NCI-H748 (cell line): Measurements from ENCODE around the gene ASPHD2.
"Not testable (repeated sequence)": the region's sequence is repeated elsewhere in the genome, so short reads cannot be mapped to it uniquely, and the experiment has no call there.

Experiments
- DNase-seq: peaks from one replicate; lab custom pipeline; 2025; ENCODE audit not compliant: unreplicated experiment; lab: John Stamatoyannopoulos, UW

The ASPHD2 gene

DNA sequence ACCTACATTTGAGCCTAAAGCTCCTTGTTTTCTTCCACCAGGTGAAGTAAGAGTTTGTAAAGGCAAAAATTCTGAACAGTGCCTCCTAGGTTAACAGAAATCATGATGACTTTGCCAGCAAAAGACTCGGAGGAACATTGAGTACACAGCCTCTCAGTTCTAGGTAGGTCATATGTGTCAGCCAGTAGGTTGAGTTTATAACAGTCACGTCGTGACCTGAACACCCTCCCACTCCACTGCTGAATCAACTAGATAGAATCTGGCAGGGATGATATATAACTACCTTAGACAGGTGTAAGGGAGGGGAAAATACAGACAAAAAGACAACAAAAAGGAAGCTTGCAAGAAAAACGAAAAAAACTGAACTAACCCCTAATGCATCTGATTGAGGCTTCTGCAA is 12.8 kb upstream of the ASPHD2 start:
- DNase-seq: no peak

DNA sequence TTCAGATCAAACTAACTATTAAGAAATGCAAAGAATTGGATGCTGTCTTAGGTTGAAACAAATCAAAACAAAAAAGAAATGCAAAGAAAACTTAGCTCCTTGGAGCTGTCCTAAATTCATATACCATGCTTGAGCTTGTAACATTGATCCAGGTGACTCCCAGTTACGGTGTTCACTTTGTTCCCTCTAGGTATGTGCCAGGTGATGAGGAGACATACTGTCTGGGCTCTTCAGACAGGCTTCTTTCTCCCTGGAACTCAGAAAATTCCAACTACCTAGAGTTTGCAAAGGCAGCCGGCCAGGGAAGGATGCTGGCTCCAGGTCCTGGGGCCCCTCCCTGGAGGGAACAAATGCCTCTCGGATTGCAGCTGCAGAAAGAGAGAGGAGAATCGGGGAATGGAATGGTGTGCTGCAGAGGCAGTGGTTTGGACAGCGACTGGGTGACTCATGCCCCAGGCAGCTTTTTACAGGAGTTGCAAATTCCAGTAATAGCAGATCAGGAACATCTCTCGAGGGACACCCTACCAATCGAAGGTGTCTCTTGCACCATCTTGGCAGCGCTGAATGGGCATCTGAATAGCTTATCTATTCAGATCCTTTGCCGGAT is 12.3 kb upstream of the ASPHD2 start:
- no peak for DNase-seq

DNA sequence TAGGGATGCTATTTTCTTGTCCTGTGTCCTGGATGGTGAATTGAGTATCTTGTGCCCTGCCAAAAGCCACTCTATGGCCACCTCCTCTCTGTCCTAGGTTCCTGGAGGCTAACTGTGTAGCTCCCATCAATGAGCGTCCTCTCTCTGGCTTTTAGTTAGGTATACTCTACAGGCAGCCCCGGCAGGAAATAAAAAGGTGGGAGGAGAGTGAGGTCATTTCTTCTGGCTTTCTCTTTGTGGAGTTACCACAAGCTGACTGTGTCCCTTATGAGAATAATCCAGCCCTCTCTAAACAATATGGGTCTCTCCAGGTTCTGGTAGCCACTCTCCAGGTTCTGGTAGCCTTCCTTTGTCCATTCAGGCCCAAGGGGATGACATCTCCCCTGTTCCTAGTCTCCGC is 11.7 kb upstream of the ASPHD2 start:
- DNase-seq: no peak

DNA sequence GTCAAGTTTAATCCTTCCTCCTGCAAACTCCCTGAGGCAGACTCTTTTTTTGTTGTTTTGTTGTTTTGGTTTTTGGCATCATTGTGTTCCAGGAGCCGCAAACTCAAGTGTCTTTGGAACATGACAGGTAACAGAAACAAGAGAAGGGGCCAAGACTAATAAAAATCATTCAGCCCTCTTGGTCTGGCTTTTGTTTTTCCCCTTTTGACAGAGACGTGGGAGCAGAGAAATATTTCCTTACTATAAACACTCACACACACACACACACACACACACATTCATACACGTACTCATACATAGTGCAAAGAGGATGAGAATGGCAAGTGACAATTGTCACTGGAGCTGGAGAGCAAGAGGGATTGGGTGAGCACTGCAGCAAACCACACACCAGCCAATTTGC is 10.4 kb upstream of the ASPHD2 start:
- DNase-seq: no peak

DNA sequence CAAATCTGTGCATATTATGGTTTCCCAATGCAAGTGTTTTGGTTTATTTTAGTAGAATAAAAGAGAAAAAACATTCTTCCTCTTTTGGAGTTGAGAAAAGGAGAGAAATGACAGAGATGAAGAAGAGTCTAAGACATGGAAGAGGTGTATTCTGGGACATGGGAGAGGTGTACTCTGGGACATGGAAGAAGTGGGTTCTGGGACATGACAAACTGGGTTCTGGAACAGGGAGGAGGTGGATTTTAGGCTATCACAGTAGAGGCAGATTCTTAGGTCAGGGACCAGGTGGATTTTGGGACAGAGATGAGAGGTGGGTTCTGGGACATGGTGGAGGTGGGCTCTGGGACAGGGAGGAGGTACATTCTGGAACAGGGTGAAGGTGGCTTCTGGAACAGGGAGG is 2.1 kb upstream of the ASPHD2 start:
- DNase-seq: no peak

DNA sequence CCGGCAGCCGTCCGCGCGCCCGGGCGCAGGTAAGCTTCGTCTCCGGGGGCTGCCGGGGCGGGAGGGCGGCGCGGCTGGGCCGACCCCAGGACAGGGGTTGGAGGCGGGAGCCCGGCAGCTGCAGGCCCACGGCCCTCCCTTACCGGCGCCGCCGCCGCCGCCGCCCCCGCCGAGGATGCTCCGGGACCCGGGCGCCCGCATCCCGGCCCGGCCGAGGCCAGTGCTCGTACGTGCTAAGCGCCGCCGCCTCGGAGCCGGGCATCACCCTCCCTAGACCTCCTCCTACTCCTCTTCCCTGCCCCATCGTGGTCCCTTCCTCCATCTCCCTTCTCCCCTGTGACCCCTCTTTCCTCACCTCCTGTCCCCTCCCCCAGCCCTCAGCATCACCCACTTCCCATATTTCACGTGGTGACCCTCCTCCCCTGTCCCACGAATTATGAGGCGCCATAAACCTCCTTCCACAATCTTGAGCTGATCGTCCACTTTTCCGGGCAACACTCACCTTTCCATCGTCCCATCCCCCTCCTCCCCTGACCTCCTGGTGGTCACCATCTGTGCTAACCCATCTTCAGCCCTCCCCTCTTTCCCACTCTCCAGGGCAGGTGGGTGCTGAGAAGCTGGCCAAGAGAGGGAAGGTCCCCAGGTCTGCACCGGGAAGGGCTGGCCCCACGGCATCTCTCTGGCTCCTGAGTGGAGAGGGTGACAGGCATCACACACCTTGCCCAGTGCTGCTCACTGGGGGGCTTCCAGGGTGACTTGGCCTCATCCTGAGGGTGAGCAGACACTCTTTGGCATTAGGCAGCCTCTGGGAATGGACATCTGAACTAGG is 612 bp downstream of the ASPHD2 start:
- no peak for DNase-seq

DNA sequence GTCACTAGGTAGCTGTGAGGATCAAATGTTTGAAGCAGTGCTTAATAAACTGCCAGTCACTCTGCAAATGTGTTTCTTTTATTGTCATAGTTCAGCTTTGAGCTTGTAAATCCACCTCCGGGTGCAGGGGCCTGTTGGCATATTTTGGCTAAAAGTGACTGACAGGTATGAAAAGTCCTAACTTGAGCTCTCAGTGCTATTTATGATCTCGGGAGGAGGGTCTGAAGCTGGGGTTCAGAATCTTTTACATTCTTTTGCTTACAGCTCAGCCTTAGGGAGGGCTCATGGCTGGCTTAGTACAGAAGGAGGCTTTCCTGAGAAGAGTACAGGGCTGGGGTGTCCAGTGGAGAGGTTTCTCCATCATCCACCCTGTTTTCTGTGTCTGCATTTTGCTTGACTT is 1.5 kb downstream of the ASPHD2 start:
- DNase-seq: no peak

DNA sequence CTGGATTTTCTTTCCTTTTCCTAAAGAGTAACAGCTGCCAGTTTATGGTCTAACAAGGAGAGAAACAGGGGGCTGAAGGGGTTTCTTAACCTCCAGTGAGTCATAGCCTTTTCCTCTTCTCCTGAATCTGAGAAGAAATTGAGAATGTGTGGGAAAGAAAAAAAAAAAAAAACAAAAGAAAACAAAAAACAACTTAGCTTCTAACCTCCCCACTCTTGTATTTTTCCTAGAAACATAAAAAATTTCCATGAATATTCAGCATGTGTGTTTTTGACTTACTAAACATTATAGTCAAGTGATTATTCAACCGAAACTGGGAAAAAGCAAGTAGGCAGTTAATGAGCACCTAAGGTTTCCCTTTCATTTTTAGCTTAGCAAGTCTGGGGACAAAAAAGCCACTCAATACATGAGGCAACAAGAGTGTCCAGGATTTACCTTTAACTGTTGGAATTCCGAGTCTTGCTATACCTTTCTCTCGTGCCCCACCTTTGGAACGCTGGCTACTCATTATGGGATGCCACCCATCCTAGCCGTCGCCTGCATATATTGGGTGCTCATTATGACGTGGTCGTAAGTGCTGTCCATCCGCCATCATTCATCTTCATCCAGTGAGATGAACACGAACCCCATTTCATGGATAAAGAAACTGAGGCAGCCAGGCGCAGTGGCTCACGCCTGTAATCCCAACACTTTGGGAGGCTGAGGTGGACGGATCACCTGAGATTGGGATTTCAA is 2.4 kb downstream of the ASPHD2 start:
- DNase-seq: no peak

DNA sequence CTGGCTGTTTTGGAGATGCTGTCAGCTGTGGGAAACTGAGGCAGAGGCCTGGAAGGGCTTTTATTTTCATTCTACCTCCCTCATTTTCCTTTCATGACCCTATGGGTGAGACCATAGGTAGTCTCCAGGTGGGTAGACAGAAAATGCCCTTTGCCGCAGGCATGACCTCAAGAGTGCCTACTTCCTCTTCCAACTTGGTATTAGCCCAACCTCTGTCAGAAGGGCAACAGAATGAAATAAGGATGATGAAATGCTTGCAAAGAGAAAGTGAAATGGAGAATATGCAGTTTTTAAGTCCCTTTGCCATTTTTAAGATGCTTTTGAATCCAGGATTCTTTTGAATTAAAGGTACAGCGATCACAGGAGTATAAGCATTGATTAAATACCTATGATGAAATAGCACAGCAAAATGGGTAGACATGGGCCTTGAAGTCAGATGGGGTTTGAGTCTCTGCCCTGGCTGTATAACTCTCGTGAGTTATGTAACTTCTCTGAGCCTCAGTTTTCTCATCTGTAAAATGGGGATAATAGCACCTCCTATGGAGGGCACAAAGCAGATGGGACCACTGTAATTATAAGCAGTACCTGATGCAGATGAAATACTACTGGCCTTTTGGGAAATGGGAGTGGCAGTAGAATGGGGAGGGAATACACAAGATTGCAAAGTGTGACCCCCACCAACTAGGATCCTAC is 3.7 kb downstream of the ASPHD2 start:
- DNase-seq: no peak

DNA sequence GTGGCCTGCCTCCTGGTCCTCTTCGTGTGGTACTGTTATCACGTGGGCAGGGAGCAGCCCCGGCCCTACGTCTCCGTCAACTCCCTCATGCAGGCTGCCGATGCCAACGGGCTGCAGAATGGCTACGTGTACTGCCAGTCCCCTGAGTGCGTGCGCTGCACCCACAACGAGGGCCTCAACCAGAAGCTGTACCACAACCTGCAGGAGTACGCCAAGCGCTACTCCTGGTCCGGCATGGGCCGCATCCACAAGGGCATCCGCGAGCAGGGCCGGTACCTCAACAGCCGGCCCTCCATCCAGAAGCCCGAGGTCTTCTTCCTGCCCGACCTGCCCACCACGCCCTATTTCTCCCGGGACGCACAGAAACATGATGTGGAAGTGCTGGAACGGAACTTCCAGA is 4.7 kb downstream of the ASPHD2 start:
- no peak for DNase-seq

DNA sequence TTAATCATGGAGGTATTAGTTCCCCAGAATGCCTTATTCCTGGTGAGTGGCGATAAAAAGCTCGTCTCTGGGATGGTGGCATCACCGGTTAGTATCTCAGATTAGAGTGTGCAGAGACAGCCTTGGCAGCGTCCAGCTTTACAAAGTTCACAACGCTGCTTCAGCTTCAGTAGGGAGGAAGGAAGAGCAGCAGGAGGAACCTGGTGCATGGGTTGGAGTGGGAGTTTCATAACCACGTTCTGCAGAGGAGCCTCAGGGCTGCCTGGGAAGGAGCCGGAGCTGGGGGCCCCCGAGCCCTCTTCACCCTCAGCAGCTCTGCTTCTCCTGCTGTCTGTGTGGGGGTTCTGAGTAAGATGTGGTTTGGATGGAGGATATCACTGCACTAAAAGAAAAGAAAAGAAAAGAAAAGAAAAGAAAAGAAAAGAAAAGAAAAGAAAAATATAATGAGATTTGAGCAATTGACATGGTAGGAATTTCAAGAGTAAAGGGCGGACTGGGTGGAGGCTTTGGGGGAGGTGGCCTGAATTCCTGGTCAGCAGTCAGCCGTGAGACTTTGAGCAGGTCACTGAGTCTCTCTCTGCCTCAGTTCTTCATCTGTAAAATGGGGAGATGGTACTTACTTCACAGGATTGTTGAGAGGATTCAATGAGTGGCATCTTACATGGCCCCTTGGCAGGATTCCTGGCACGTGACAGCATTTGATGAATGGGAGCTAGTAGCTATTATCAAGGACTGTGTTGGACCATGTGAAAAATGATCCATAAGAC is 6.5 kb downstream of the ASPHD2 start:
- no peak for DNase-seq

DNA sequence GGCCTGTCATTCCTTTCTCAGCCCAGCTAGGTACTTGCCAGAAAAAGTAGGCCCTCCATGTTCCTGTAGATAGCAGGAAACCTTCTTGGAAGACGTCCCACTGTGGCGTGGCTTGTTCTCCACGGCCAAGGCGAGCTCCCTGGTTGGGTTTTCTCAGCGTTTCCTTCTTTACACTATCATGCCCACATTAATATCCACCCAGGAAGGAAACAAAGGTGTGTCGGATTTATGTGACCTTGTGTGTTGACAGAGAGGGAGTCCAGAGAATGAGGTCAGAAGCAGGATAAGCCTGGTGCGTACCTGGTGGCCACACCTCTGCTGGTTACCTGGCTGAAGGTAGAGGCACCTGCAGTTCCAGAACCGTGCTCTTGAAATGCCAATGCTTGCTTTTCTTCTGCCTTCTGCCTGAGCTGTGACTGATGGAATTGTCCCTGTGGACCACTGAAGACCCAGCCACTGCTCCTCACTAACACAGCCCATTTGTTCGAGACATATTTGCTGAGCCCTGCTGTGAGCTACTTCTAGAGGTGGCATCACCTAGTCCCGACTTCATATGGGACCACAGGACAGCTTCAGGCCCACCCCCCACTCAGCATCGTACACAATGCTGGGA is 7.9 kb downstream of the ASPHD2 start:
- no peak for DNase-seq

DNA sequence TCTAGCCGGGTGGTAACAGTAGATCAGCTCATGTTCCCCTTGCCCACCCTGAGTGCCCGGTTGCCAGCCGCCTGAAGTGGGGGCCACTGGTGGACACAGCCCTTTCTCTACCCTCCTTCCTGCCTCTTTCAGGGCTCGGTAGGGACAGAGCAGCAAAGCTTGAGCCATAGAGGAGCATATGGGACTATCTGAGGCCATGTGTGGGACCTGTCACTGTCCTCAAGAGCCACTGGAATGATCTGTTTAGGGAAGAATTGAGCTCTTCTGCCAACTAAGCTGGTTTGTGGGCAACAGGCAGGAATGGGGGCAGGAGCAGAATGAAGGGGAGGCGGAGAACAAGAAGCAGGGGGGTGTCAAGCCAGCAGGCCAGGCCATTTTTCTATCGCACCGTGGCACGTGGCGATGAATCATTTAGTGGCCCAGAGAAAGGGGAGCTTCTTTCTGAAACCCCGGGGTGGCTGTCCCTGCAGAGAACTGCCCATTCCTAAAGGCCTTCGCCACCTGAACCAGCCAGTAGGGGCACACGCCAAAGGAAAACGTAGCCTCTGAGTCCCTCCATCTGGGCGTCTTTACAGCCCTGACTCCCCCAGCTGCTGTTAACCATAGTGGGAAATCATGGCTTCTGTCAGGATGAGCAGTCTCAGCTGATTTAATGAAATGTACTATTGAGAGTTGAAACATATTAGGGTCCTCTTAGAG is 8.8 kb downstream of the ASPHD2 start:
- no peak for DNase-seq

DNA sequence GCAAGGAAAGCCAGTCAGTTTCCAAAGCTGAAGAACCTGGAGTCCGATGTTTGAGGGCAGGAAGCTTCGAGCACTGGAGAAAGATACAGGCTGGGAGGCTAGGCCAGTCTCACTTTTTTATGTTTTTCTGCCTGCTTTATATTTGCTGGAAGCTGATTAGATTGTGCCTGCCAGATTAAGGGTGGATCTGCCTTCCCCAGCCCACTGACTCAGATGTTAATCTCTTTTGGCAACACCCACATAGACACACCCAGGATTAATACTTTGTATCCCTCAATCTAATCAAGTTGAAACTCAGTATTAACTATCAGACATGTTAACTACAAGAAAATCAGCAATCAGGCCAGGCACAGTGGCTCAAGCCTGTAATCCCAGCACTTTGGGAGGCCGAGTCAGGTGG is 9.7 kb downstream of the ASPHD2 start:
- not testable (repeated sequence) for DNase-seq

DNA sequence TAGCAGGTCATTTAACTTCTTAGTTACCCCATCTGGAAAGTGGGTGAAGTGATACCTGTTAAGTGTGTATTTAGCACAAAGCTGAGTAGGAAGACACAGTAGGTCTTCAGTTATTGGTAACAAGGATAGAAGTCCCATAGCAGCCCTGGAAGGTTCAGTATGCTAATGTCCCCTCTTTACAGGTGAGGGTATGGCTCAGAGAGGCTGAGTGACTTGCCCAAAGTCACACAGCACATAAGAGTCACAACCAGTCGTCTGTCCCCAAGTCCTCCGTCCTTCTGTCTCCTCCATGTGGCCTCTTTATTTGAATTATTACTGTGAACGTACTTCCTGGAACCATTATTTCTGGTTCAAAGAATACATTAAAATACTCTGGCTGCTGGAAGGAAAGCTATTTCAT is 10.5 kb downstream of the ASPHD2 start:
- no peak for DNase-seq

DNA sequence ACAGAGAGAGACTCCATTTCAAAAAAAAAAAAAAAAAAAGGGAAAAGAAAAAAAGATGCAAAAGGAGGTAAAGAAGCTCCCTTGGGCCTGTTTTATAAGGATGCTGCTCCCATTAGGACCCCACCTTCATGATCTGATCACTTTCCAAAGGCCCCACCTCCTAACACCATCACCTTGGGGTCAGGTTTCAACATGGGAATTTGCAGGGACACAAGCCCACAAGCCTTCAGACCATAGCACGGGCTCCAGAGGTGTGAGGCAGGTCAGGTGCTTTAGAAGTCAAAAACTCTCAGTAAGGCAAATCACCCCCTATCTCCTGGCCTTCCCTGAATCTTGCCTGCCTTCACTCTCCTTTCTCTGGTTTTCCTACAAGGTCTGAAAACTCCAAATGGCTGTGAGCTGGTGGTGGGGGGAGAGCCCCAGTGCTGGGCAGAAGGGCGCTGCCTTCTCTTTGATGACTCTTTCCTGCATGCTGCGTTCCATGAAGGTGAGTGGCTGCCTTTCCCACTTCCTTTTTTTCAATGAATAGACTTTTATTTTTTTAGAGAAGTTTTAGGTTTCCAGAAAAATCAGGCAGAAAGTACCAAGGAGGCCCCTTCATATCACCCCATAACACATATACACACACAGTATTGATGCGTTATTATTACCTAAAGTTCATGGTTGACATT is 13.2 kb downstream of the ASPHD2 start:
- no peak for DNase-seq

DNA sequence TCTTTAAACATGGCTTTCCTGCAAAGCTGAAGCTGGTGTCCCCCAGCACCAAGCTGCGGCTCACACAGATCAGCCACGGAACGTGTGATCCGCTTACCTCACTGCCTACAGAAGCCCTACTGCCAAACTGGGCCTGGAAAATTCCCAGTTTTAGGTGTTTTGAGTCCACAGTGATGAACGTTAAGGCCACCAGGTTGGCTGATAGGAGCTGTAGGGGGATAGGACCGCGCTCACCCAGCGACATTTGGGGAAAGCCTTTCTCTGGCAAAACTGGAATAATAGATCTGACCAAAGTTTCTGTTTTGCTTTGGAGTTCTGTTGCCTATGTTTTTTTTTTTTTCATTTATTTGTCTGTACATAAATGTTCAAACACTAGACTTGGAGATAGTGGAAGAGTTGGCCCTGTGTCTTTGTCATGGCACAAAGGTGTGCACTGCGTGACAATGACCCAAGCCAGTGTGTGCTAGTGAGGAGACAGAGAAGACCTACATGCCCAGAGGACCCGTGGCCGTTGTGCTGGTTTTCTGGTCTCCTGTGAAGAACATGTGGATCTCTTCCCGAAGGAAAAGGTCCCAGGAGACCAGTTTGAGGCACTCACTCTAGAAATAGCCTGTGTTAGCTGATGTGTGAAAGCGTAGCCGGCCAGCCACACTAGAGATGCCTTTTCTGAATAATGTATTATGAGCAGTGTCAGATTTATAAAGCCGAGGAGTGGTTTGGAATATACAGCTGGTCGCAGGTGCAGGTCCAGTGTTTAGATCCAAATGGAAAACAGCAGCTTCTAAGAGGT is 15.0 kb downstream of the ASPHD2 start:
- no peak for DNase-seq

DNA sequence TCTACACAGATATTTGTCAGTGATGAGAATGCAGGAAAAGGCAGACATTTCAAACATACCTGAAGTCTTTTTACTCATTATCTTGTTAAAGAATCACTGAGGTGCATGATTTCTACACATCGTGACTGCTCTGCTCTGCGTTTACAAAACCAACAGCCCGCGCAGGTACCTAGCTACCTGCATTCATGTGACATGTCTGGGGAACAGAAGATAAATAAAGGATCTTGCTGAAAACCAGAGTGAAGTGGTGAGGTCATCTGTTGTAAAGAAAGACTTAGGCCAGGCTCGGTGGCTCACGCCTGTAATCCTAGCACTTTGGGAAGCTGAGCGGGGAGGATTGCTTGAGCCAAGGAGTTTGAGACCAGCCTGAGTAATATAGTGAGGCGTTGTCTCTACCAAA is 15.7 kb downstream of the ASPHD2 start:
- no peak for DNase-seq
